Choroid plexus epithelial cell (primary cell): Measurements from ENCODE around the gene MFSD1.

Experiments used
- DNase-seq: peaks from one replicate; pipeline ENCODE4 v3.0.0-alpha.2; 2010; ENCODE audit warnings: low read depth
- H3K4me3 ChIP-seq: 2 replicates; pipeline ENCODE4 v1.5.1; 2011; ENCODE audit warnings: low read depth, mild to moderate bottlenecking, control low read depth, low read length, moderate library complexity
- CTCF ChIP-seq: conservative IDR thresholded peaks from 2 replicates; pipeline ENCODE4 v1.5.1; 2011; ENCODE audit warnings: low read depth, mild to moderate bottlenecking, control low read depth, inconsistent platforms, low read length, moderate library complexity

The MFSD1 gene

GRCh38 chr3:158841387-158841786 lies 39.5 kb downstream of the MFSD1 start:
- DNase-seq, result no peak
- TF ChIP-seq CTCF, result no peak
- H3K4me3 ChIP-seq, result no peak overlapping the region

GRCh38 chr3:158842976-158843375 lies 41.1 kb downstream of the MFSD1 start:
- TF ChIP-seq CTCF, result no peak
- DNase-seq, result peak; percentile 13
- H3K4me3 ChIP-seq, result no peak overlapping the region

- H3K4me3 ChIP-seq, result no peak overlapping the region
- peak; percentile 78 for TF ChIP-seq CTCF
- peak; percentile 48 for DNase-seq
These were observed 44.0 kb downstream of the MFSD1 start for GRCh38 chr3:158845765-158846350.

- H3K4me3 ChIP-seq, result no peak overlapping the region
- DNase-seq, result no peak
- TF ChIP-seq CTCF, result no peak
These were observed 45.1 kb downstream of the MFSD1 start for GRCh38 chr3:158846803-158847451.

GRCh38 chr3:158847452-158847821 lies 45.6 kb downstream of the MFSD1 start:
- no peak for TF ChIP-seq CTCF
- H3K4me3 ChIP-seq, result no peak overlapping the region
- DNase-seq, result peak; percentile 8

GRCh38 chr3:158847885-158848284 lies 46.0 kb downstream of the MFSD1 start:
- H3K4me3 ChIP-seq, result no peak overlapping the region
- TF ChIP-seq CTCF, result no peak
- no peak for DNase-seq

GRCh38 chr3:158849757-158850156 lies 47.9 kb downstream of the MFSD1 start:
- DNase-seq, result no peak
- TF ChIP-seq CTCF, result no peak
- no peak overlapping the region for H3K4me3 ChIP-seq
